Loucy (cell line): ENCODE measurements around the gene CPHXL.

Source experiments
- H2AFZ ChIP-seq: fragments of 200-600 bp; sonication (generic); 2 replicates; pipeline ENCODE4 v1.6.0; 2016; ENCODE audit warnings: antibody characterized with exemption, mild to moderate bottlenecking, low read length, moderate library complexity
- H3F3A ChIP-seq: fragments of 200-600 bp; 2 replicates; pipeline ENCODE4 v1.6.0; 2016; ENCODE audit warnings: antibody characterized with exemption, low read depth, mild to moderate bottlenecking
- H3K27me3 ChIP-seq: fragments of 200-600 bp; sonication (generic); 2 replicates; pipeline ENCODE4 v1.6.1; 2014; ENCODE audit warnings: low read length, mild to moderate bottlenecking; ENCODE audit not compliant: insufficient read depth, poor library complexity, severe bottlenecking
- H3K36me3 ChIP-seq: fragments of 200-600 bp; sonication (generic); 2 replicates; pipeline ENCODE4 v1.6.1; 2016; ENCODE audit warnings: low read length; ENCODE audit not compliant: insufficient read depth
- H3K4me1 ChIP-seq: fragments of 200-600 bp; sonication (generic); 2 replicates; pipeline ENCODE4 v1.5.1; 2014; ENCODE audit warnings: low read length, mild to moderate bottlenecking; ENCODE audit not compliant: insufficient read depth, poor library complexity, severe bottlenecking
- H3K4me2 ChIP-seq: fragments of 200-600 bp; sonication (generic); 2 replicates; pipeline ENCODE4 v1.6.0; 2014; ENCODE audit warnings: antibody characterized with exemption, low read length, low read depth, mild to moderate bottlenecking; ENCODE audit not compliant: poor library complexity, severe bottlenecking
- H3K4me3 ChIP-seq: fragments of 200-600 bp; sonication (generic); 2 replicates; pipeline ENCODE4 v1.5.1; 2014; ENCODE audit warnings: low read length, mild to moderate bottlenecking, mixed read lengths; ENCODE audit not compliant: poor library complexity, severe bottlenecking
- H3K79me2 ChIP-seq: fragments of 200-600 bp; sonication (generic); 2 replicates; pipeline ENCODE4 v1.6.1; 2014; ENCODE audit warnings: low read length; ENCODE audit not compliant: insufficient read depth
- H3K9ac ChIP-seq: fragments of 200-600 bp; sonication (generic); 2 replicates; pipeline ENCODE4 v1.6.0; 2014; ENCODE audit warnings: mild to moderate bottlenecking, low read depth, low read length, moderate library complexity; ENCODE audit not compliant: poor library complexity, severe bottlenecking
- H3K9me2 ChIP-seq: fragments of 200-600 bp; sonication (generic); replicated peaks from 2 replicates; pipeline ENCODE4 v1.6.1; 2016; ENCODE audit warnings: low read depth, low read length, mixed read lengths
- H3K9me3 ChIP-seq: fragments of 200-600 bp; sonication (generic); 2 replicates; pipeline ENCODE4 v1.6.1; 2014; ENCODE audit warnings: mild to moderate bottlenecking, antibody characterized with exemption, low read length, low read depth; ENCODE audit not compliant: insufficient read depth
- H4K20me1 ChIP-seq: fragments of 200-600 bp; sonication (generic); 2 replicates; pipeline ENCODE4 v1.6.0; 2014; ENCODE audit warnings: antibody characterized with exemption, low read length, mild to moderate bottlenecking; ENCODE audit not compliant: insufficient read depth, poor library complexity, severe bottlenecking
- EZH2phosphoT487 ChIP-seq: fragments of 200-600 bp; IDR thresholded peaks from 2 replicates; pipeline ENCODE4 v1.6.1; 2018; ENCODE audit warnings: antibody characterized with exemption, mild to moderate bottlenecking, moderate library complexity, borderline replicate concordance
- TF ChIP-seq, protein P1 (sequence below): fragments of 200-600 bp; sonication (generic); conservative IDR thresholded peaks from 2 replicates; pipeline ENCODE4 v1.5.1; 2014; ENCODE audit warnings: mild to moderate bottlenecking, antibody characterized with exemption, low read length

CPHXL gene

GRCh38 chr16:75733305-75734211 lies 7.3 kb upstream of the CPHXL start:
- Histone ChIP-seq H4K20me1 (no peaks in the 10 kb centered on the region), H3K4me1 (no peaks in the 10 kb centered on the region), H3F3A (no peaks in the 10 kb centered on the region), H3K9ac (no peak overlapping the region), H2AFZ (no peak overlapping the region), H3K4me2 (no peak overlapping the region), H3K27me3 (no peaks in the 10 kb centered on the region), H3K79me2 (no peaks in the 10 kb centered on the region), H3K9me3 (no peaks in the 10 kb centered on the region), H3K4me3 (no peak overlapping the region), H3K36me3 (no peaks in the 10 kb centered on the region), H3K9me2 (no peaks in the 10 kb centered on the region)
- TF ChIP-seq, protein P1, sequence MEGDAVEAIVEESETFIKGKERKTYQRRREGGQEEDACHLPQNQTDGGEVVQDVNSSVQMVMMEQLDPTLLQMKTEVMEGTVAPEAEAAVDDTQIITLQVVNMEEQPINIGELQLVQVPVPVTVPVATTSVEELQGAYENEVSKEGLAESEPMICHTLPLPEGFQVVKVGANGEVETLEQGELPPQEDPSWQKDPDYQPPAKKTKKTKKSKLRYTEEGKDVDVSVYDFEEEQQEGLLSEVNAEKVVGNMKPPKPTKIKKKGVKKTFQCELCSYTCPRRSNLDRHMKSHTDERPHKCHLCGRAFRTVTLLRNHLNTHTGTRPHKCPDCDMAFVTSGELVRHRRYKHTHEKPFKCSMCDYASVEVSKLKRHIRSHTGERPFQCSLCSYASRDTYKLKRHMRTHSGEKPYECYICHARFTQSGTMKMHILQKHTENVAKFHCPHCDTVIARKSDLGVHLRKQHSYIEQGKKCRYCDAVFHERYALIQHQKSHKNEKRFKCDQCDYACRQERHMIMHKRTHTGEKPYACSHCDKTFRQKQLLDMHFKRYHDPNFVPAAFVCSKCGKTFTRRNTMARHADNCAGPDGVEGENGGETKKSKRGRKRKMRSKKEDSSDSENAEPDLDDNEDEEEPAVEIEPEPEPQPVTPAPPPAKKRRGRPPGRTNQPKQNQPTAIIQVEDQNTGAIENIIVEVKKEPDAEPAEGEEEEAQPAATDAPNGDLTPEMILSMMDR = no peak
- no peak for TF ChIP-seq EZH2phosphoT487

DNA sequence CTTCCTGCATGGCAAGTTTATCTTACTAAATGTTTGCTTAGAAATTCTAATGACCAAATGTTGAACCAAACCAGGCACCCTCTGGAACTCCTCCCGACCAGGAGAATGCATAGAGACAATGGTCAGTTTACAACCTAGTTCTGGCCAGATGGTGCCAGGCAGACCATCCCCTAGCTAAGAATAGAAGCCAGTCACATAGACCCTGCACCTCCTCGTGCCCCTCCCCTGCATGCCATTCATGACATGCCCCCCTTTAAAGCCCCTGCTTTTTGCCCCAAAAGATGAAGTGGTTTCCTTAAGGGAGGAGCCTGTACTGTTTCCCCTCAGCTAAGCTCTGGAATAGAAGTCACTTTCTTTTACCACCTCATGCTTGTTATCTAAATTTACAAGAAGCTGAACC lies 6.6 kb upstream of the CPHXL start:
- Histone ChIP-seq H3K4me2 (no peak overlapping the region), H3F3A (no peaks in the 10 kb centered on the region), H3K9ac (no peak overlapping the region), H2AFZ (no peak overlapping the region), H3K79me2 (no peaks in the 10 kb centered on the region), H3K4me1 (no peaks in the 10 kb centered on the region), H3K4me3 (no peak overlapping the region), H3K9me2 (no peaks in the 10 kb centered on the region), H3K9me3 (no peaks in the 10 kb centered on the region), H3K36me3 (no peaks in the 10 kb centered on the region), H4K20me1 (no peaks in the 10 kb centered on the region), H3K27me3 (no peaks in the 10 kb centered on the region)
- no peak for TF ChIP-seq EZH2phosphoT487
- TF ChIP-seq, protein P1 = no peak

DNA sequence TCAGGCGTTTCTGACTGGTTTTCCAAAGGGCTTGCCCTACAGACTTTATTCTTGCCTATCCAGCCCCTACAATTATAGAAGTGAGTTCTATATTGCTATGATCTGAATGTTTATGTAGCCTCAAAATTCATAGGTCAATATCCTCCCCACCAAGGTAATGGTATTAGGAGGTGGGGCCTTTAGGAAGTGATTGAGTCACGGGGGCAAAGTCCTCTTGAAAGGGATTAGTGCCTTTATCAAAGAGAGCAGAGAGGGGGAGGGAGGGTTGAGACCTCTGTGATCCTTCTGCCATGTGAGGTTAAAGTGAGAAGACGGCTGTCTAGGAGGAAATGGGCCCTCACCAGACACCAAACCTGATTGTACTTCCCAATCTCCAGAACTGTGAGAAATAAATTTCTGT lies 931 bp upstream of the CPHXL start:
- no peaks in the 10 kb centered on the region for H3F3A ChIP-seq
- TF ChIP-seq, protein P1 = no peak
- TF ChIP-seq EZH2phosphoT487 = no peak
- no peaks in the 10 kb centered on the region for H4K20me1 ChIP-seq
- H3K4me3 ChIP-seq = no peak overlapping the region
- H3K9me3 ChIP-seq = no peaks in the 10 kb centered on the region
- no peaks in the 10 kb centered on the region for H3K36me3 ChIP-seq
- H3K27me3 ChIP-seq = no peaks in the 10 kb centered on the region
- H3K79me2 ChIP-seq = no peaks in the 10 kb centered on the region
- H3K9ac ChIP-seq = no peak overlapping the region
- no peaks in the 10 kb centered on the region for H3K4me1 ChIP-seq
- H2AFZ ChIP-seq = no peak overlapping the region
- no peak overlapping the region for H3K4me2 ChIP-seq
- no peaks in the 10 kb centered on the region for H3K9me2 ChIP-seq
